Brain microvascular endothelial cell (primary cell): ENCODE data around the gene SRGAP3.

Source experiments
- DNase-seq: peaks from one replicate; pipeline ENCODE4 v3.0.0-alpha.2; 2020
- H3K27ac ChIP-seq: fragments of 250-450 bp; sonication (Bioruptor Pico); 2 replicates; pipeline ENCODE4 v1.5.1; 2020; ENCODE audit warnings: mild to moderate bottlenecking, moderate library complexity
- H3K27me3 ChIP-seq: fragments of 250-450 bp; sonication (Bioruptor Pico); replicated peaks from 2 replicates; pipeline ENCODE4 v1.5.1; 2020; ENCODE audit warnings: mild to moderate bottlenecking
- H3K36me3 ChIP-seq: fragments of 250-450 bp; sonication (Bioruptor Pico); replicated peaks from 2 replicates; pipeline ENCODE4 v1.5.1; 2020; ENCODE audit warnings: mild to moderate bottlenecking
- H3K4me3 ChIP-seq: 2 replicates; pipeline ENCODE4 v1.5.1; 2011; ENCODE audit warnings: low read depth, mild to moderate bottlenecking, control low read depth, low read length, moderate library complexity
- in situ Hi-C: cut with HindIII; loops from 2 replicates; pipeline ENCODE4 v1.10.0; 2017; ENCODE audit warnings: low sequenced_read_pairs, low pct_ligation_motif_present
- TF ChIP-seq, protein P1 (sequence below): IDR thresholded peaks from 2 replicates; pipeline ENCODE4 v1.5.1; 2011; ENCODE audit warnings: low read depth, mild to moderate bottlenecking, moderate library complexity, low read length, control low read depth, inconsistent platforms; ENCODE audit errors: missing control alignments

Gene SRGAP3

DNA sequence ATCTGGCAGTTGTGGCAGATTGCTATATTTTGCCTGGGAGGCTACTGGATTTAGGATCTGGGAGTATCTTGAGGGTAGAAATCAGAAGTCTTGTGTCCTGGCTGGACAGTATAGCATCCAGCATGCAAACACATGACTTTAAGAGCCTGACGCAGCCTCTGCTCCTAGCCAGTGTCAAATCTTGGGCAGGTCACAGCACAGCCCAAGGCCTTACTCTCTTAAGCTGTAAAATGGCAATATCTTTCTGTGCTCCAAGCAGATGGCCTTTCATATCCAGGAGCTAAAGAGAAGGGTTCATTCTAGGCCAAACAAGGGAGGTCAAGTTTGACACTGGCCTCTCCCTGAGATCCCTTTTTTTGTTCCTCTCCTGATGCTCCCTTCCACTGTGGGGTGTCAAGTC, 266.4 kb downstream of the SRGAP3 start:
- TF ChIP-seq, protein P1, sequence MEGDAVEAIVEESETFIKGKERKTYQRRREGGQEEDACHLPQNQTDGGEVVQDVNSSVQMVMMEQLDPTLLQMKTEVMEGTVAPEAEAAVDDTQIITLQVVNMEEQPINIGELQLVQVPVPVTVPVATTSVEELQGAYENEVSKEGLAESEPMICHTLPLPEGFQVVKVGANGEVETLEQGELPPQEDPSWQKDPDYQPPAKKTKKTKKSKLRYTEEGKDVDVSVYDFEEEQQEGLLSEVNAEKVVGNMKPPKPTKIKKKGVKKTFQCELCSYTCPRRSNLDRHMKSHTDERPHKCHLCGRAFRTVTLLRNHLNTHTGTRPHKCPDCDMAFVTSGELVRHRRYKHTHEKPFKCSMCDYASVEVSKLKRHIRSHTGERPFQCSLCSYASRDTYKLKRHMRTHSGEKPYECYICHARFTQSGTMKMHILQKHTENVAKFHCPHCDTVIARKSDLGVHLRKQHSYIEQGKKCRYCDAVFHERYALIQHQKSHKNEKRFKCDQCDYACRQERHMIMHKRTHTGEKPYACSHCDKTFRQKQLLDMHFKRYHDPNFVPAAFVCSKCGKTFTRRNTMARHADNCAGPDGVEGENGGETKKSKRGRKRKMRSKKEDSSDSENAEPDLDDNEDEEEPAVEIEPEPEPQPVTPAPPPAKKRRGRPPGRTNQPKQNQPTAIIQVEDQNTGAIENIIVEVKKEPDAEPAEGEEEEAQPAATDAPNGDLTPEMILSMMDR: no peak

DNA sequence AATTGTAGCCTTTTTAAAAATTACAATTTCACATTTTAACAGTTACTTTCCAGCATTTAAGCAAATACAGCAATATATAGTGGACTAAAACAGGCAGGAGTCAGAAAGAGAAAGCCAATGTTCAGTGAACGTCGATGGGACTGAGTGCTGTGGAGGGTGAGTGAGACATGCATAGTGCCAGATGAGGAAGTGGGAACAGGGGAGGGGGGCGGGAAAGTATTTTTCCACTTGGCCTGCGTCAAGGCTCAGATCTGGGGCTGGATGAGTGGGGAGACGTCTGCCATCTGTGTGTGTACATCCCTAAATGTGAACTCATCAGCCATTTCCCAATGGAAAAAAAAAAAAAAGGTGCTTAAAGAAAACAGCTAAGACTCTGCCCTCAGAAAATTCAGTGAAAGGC, 266.9 kb downstream of the SRGAP3 start:
- no peak for DNase-seq
- in situ Hi-C loops: loop anchor here (25.0 kb wide), 1 partner anchor 330 kb away; no protein-coding TSS in a partner anchor
- H3K27me3 ChIP-seq: no peaks in the 10 kb centered on the region
- TF ChIP-seq, protein P1: no peak
- H3K4me3 ChIP-seq: no peak overlapping the region
- no peak overlapping the region for H3K27ac ChIP-seq
- H3K36me3 ChIP-seq: no peaks in the 10 kb centered on the region

More for the DNA sequence above, 266.4 kb downstream of the SRGAP3 start:
- in situ Hi-C loops: loop anchor here (25.0 kb wide), 1 partner anchor 329 kb away; no protein-coding TSS in a partner anchor
- Histone ChIP-seq H3K4me3 (no peak overlapping the region), H3K36me3 (no peaks in the 10 kb centered on the region), H3K27me3 (no peaks in the 10 kb centered on the region), H3K27ac (no peak overlapping the region)
- DNase-seq: no peak

DNA sequence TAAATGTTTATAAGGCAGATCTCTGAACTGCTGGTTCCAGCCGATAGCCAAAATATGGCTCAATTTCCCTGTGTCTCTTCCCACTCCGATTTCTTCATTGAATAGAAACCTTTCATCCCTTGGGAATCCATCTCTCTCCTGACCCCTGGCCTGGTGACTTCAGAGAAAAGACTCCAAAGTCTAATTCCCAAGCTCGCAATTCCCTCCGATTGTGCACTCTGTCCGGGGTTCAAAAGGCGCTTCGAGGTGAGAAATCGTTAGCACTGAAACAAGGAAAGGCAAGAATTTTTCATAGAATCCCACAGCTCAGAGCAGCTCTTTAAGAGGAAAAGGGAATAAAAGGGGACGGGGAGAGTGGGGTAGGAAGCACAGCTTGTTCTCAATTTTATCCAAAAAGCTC, 267.7 kb downstream of the SRGAP3 start:
- TF ChIP-seq, protein P1: no peak
- in situ Hi-C loops: loop anchor here (25.0 kb wide), 1 partner anchor 331 kb away; no protein-coding TSS in a partner anchor
- no peaks in the 10 kb centered on the region for H3K36me3 ChIP-seq

DNA sequence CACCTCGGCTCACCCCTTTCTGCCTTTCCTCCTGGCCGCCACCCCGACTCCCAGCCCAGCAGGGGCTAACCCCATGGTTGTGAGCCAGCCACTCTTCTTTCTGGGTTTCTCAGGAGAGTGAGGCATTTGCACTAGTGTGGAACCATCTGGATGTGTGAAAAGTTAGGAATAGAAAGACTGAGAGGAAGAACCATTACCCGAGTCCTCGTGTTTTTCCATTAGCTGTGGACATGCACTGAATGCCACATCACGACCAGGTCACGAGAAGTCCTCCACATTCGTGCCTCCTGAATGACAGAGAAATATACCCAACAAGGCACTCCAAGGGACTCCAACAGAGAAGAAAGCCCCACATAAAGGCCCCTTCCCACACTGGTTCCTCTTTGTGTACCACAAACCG, 268.1 kb downstream of the SRGAP3 start:
- Histone ChIP-seq H3K4me3 (no peak overlapping the region), H3K27me3 (no peaks in the 10 kb centered on the region), H3K27ac (no peak overlapping the region), H3K36me3 (no peaks in the 10 kb centered on the region)
- no peak for DNase-seq
- TF ChIP-seq, protein P1: no peak
- in situ Hi-C loops: loop anchor here (25.0 kb wide), 1 partner anchor 331 kb away; no protein-coding TSS in a partner anchor

More for the DNA sequence above, 267.7 kb downstream of the SRGAP3 start:
- H3K4me3 ChIP-seq: no peak overlapping the region
- no peak for DNase-seq
- H3K27ac ChIP-seq: no peak overlapping the region
- no peaks in the 10 kb centered on the region for H3K27me3 ChIP-seq

DNA sequence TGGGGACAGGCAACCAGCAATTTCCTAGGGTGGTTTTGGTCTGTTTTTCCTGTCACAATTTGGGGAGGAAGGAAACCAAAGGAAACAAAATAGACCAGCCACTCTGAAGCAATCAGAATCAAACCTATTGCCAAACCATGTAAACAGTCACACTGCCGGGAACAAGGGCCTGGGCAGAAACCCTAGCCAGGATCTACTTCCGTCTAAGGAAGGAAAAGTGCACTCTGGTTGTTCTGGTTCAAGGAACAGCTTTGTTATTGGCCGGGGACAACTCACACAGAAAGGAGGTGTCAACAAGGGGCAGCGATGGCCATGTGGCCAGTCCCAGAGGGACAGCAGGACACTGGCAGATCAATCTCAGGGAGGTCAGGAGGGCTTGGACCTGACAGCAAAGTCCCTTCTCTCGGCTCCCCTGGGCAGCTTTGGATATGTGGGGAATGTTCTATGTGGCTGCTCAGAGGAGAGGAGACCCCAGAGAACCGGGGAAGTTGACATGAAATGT, 268.6 kb downstream of the SRGAP3 start:
- no peak overlapping the region for H3K27ac ChIP-seq
- no peak for DNase-seq

More for the DNA sequence above, 268.6 kb downstream of the SRGAP3 start:
- no peaks in the 10 kb centered on the region for H3K27me3 ChIP-seq
- in situ Hi-C loops: loop anchor here (25.0 kb wide), 1 partner anchor 331 kb away; no protein-coding TSS in a partner anchor
- H3K36me3 ChIP-seq: no peaks in the 10 kb centered on the region
- no peak overlapping the region for H3K4me3 ChIP-seq
- TF ChIP-seq, protein P1: no peak
